ENCODE data around the gene PLD3. TPM values are rescaled to one million over a fixed set of nuclear protein-coding genes. Genes with fewer than 3 reads are reported as not detected.
A peak's percentile ranks its signal among the peaks of the same experiment; 100 is the strongest.
"Not testable (repeated sequence)": the region's sequence is repeated elsewhere in the genome, so short reads cannot be mapped to it uniquely, and the experiment has no call there.

The PLD3 gene
- total RNA-seq, 1 experiment from 2014 or later: 287 TPM

DNA sequence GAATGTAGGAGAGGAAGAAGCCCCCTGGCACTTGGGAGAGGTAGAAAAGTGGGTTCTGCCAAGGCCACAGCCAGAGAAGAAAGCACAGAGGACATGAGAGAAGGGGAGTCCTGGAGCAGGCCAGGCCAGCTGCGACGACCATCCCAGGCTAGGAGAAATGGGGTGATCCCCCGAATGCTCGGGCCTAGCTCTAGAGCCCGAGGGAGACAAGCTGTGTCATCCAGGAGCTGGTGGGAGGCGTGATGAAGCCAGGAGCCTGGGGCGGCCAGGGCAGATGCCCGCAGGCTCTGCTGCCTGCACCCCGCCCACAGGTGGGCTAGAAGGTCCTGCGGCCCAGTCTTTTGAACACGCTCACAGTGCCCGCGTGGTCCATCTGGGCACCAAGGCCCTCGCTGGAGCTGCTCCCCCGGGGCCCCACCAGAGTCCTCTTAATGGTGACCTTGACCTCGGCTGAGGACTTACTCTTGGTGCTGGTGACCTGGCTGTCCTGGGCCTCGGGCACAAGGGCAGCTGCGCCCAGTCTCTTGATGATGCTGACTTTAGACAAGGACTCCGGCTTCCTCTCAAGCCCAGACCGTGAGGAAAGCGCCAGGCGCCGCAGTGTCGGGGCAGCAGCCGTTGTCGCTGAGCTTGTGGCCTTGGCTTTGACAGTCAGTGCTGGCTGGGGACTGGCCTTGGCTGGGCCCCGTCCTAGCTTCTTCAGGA lies 26.8 kb upstream of the PLD3 start:
- H3K27me3 ChIP-seq: no peaks in the 10 kb centered on the region
- H3K4me1 ChIP-seq: no peaks in the 10 kb centered on the region
- no peak for DNase-seq
- H3K4me3 ChIP-seq: no peak overlapping the region
- H3K9me3 ChIP-seq (replicated peaks): no peaks in the 10 kb centered on the region
- H3K36me3 ChIP-seq: peaks cover 86% of the 10 kb centered on the region
- no peak overlapping the region for H3K27ac ChIP-seq

GRCh38 chr19:40322271-40322610 lies 26.3 kb upstream of the PLD3 start:
- no peak overlapping the region for H3K4me3 ChIP-seq
- no peaks in the 10 kb centered on the region for H3K4me1 ChIP-seq
- H3K36me3 ChIP-seq: peaks cover 85% of the 10 kb centered on the region
- no peak for DNase-seq
- no peak overlapping the region for H3K27ac ChIP-seq
- no peaks in the 10 kb centered on the region for H3K27me3 ChIP-seq
- no peaks in the 10 kb centered on the region for H3K9me3 ChIP-seq (replicated peaks)

GRCh38 chr19:40322951-40323615 lies 25.4 kb upstream of the PLD3 start:
- Histone ChIP-seq H3K27me3 (no peaks in the 10 kb centered on the region), H3K27ac (no peak overlapping the region), H3K36me3 (peaks cover 88% of the 10 kb centered on the region), H3K9me3 (replicated peaks) (no peaks in the 10 kb centered on the region), H3K4me1 (no peaks in the 10 kb centered on the region), H3K4me3 (no peak overlapping the region)
- DNase-seq: no peak

DNA sequence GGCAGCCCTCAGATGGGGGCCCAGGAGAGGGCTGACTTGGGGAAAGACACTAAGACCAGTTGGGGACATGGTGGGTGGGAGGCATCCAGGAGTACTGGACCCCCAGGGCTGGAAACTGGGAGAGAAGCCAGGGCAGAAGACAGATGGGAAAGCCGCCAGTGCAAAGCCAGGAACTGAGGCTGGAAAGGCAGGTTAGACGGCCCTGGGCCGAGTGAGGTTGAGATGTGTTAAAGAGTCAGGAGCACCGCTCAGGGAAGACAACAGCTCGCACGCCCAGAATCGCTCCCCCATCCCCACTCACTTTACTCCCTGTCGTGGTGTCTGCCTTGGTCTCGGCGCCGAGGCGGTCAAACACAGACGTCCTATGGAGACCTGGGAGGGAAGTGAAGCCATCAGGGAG lies 24.8 kb upstream of the PLD3 start:
- Histone ChIP-seq H3K36me3 (peaks cover 88% of the 10 kb centered on the region), H3K27ac (no peak overlapping the region), H3K4me3 (no peak overlapping the region)

DNA sequence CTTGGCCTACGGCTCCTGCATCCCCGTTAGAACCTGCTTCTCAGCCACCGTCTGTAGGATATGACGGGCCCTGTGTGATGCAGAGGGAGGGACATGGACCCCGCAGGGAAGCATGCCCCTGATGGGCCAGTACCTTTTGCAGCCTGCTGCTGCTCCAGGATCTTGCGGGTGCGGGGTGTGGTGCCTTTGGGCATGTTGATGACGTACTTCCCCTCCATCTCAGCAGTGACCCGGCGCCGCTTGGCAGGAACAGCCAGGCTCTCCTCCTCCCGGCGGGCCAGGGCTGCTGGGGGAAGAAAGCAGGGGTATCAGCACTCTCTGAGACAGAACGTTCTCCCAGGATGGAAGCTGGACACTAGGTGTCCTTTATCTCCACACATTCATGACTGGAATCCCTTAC lies 22.3 kb upstream of the PLD3 start:
- Histone ChIP-seq H3K27me3 (no peaks in the 10 kb centered on the region), H3K4me3 (no peak overlapping the region), H3K36me3 (peaks cover 92% of the 10 kb centered on the region), H3K4me1 (no peaks in the 10 kb centered on the region), H3K27ac (no peak overlapping the region), H3K9me3 (replicated peaks) (no peaks in the 10 kb centered on the region)
- no peak for DNase-seq

More for the DNA sequence above, 24.8 kb upstream of the PLD3 start:
- H3K9me3 ChIP-seq (replicated peaks): no peaks in the 10 kb centered on the region
- no peak for DNase-seq
- no peaks in the 10 kb centered on the region for H3K27me3 ChIP-seq
- no peaks in the 10 kb centered on the region for H3K4me1 ChIP-seq

DNA sequence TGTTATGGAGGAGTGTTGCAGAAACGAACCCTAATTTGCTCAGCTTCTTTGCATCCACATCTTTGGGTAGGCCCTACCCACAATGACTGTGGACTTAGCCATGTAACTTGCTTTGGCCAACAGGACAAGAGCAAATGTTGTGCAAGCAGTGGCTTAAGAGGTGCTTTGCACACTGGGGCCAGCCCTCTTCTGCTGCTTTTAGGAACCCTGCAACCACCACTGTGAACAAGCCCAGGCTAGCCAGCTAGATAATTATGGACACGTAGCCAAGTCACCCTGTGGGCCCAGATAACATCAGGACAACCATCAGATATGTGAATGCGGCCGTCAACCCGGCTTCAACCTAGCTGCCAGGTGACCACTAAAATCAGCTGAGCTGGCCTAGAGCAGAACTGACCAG lies 17.4 kb upstream of the PLD3 start:
- H3K27ac ChIP-seq: no peak overlapping the region
- peaks cover 90% of the 10 kb centered on the region for H3K36me3 ChIP-seq
- peaks cover under 1% of the 10 kb centered on the region; the same call in 1 of the 2 replicates for H3K4me1 ChIP-seq
- no peak overlapping the region for H3K4me3 ChIP-seq
- H3K9me3 ChIP-seq (replicated peaks): no peaks in the 10 kb centered on the region
- no peak for DNase-seq
- no peaks in the 10 kb centered on the region for H3K27me3 ChIP-seq

GRCh38 chr19:40332669-40333068 lies 15.8 kb upstream of the PLD3 start:
- Histone ChIP-seq H3K27ac (no peak overlapping the region), H3K36me3 (peaks cover 81% of the 10 kb centered on the region), H3K27me3 (no peaks in the 10 kb centered on the region), H3K4me3 (no peak overlapping the region), H3K9me3 (replicated peaks) (no peaks in the 10 kb centered on the region), H3K4me1 (peaks cover 8% of the 10 kb centered on the region; the same call in 1 of the 2 replicates)
- DNase-seq: no peak

- not testable (repeated sequence) for H3K4me3 ChIP-seq; H3K27ac ChIP-seq; DNase-seq; H3K27me3 ChIP-seq; H3K9me3 ChIP-seq (replicated peaks); H3K4me1 ChIP-seq
- peaks cover 77% of the 10 kb centered on the region for H3K36me3 ChIP-seq
Observed at GRCh38 chr19:40333083-40333482, 15.4 kb upstream of the PLD3 start.

- Histone ChIP-seq H3K27ac (no peak overlapping the region), H3K4me1 (peaks cover 8% of the 10 kb centered on the region; the same call in 1 of the 2 replicates), H3K9me3 (replicated peaks) (no peaks in the 10 kb centered on the region), H3K4me3 (no peak overlapping the region), H3K27me3 (no peaks in the 10 kb centered on the region), H3K36me3 (peaks cover 75% of the 10 kb centered on the region)
- no peak for DNase-seq
Observed at GRCh38 chr19:40335101-40335500, 13.4 kb upstream of the PLD3 start.

DNA sequence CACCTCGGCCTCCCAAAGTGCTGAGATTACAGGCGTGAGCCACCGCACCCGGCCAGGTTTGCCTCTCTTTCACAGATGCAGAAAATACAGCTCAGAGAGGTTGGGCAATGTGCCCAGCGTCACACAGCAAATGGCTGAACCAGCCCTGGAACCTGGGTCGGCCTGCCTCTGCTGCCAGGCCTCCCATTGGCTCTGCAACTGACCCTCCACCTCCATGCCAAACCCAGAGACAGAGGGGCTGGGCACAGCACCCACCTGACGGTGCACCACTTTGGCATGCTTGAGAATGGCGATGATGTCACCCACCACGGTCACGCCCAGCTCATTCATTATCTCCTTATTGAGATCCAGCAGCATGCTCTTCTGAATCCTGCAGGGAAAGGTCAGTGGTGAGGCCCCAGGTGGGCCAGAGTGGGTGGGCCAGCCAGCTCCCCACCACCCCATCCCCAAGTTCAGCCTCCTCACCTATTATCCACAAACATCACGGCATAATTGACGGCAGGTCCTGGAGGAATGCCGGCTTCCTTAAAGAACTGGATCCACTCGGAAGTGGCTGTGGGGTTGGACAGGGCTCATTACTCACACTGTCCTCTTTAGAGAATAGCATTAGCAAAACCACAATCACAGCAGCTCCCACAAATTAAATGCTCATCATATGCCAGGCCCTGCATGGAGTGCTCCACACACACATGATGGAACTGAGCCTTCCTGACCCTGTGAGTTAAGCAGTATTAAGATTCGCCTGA lies 12.5 kb upstream of the PLD3 start:
- Histone ChIP-seq H3K27me3 (no peaks in the 10 kb centered on the region), H3K9me3 (replicated peaks) (no peaks in the 10 kb centered on the region), H3K36me3 (peaks cover 71% of the 10 kb centered on the region), H3K4me3 (no peak overlapping the region), H3K4me1 (peaks cover 9% of the 10 kb centered on the region), H3K27ac (peak overlapping the region; percentile 29; the same call in 1 of the 2 replicates)
- no peak for DNase-seq

DNA sequence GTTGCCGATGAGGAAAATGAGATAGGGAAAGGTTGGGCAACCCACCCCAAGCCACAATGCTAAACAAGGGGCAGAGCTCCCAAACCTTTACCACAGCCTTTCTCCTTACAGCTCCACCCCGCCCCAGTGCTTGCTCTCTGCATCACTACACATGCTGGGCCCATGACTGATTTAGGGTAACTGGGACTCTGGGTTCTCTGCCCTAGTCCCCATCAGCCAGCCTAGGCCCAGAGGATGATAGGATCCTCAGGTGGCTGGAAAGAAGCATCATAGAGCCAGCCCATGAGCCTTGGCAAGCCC lies 11.9 kb upstream of the PLD3 start:
- Histone ChIP-seq H3K27me3 (no peaks in the 10 kb centered on the region), H3K36me3 (peaks cover 65% of the 10 kb centered on the region), H3K4me3 (no peak overlapping the region), H3K27ac (peak overlapping the region; percentile 29; the same call in 1 of the 2 replicates), H3K9me3 (replicated peaks) (no peaks in the 10 kb centered on the region), H3K4me1 (peaks cover 14% of the 10 kb centered on the region)
- no peak for DNase-seq

DNA sequence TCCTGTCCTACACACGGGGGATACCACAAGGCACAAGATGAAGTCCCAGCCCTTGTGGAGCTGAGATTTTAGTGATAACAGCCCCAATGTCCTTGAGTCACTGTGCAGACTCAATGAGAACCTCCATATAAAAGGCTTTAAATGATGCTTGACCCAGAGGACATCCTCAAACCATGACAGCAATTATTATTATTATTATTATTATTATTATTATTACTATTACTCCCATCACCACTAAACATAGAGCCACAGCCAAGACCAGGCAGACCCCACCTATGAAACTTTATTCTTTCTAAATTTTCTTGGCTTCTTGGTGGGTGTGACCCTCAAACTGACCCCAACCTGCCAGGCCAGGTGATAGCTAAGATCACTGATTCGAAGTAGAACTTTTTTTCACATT lies 11.4 kb upstream of the PLD3 start:
- peaks cover 60% of the 10 kb centered on the region for H3K36me3 ChIP-seq
- DNase-seq: no peak
- H3K27ac ChIP-seq: no peak overlapping the region
- no peaks in the 10 kb centered on the region for H3K9me3 ChIP-seq (replicated peaks)
- no peak overlapping the region for H3K4me3 ChIP-seq
- peaks cover 16% of the 10 kb centered on the region for H3K4me1 ChIP-seq
- no peaks in the 10 kb centered on the region for H3K27me3 ChIP-seq

- Histone ChIP-seq H3K9me3 (replicated peaks) (no peaks in the 10 kb centered on the region), H3K4me1 (peaks cover 21% of the 10 kb centered on the region), H3K36me3 (peaks cover 55% of the 10 kb centered on the region), H3K27me3 (no peaks in the 10 kb centered on the region), H3K27ac (no peak overlapping the region), H3K4me3 (no peak overlapping the region)
- DNase-seq: no peak
Observed at GRCh38 chr19:40337594-40337993, 10.9 kb upstream of the PLD3 start.

DNA sequence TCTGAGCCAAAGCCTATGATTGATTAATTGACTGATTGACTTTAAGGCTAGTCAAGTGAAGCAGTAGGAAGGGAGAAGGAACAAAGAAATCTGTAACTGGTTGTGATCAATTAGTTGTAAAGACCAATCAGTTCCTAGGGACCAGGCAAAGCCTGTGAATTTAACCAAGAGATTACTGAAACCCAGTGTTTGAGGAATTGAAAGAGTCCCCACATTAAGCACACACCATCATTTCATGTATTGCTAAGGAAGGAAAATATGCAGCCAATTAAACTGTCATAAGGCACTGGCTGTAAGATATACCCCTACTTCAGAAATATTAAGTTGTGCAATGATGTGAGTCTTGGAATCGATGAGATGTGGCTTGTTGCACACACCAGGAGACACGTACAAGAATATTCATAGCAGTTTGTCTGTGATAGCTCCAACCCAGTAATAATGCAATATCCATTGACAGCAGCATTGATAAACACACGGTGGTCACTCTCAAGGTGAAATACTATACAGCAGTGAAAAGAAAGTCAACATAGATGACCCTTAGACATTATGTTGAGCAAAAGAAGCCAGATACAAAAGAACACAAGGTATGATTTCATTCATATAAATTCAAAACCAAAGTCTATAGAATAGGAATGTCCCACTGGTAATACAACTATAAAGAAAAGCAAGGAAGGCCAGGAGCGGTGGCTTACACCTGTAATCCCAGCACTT lies 9.3 kb upstream of the PLD3 start:
- no peak overlapping the region for H3K4me3 ChIP-seq
- no peaks in the 10 kb centered on the region for H3K9me3 ChIP-seq (replicated peaks)
- no peaks in the 10 kb centered on the region for H3K27me3 ChIP-seq
- peaks cover 39% of the 10 kb centered on the region for H3K36me3 ChIP-seq
- H3K27ac ChIP-seq: no peak overlapping the region
- DNase-seq: no peak
- H3K4me1 ChIP-seq: peaks cover 27% of the 10 kb centered on the region
